WERI-Rb-1 (cell line): Measurements from ENCODE around the gene CD101.

Experiments
- DNase-seq: peaks from one replicate; pipeline ENCODE4 v3.0.0-alpha.2; 2020
- H3K27ac ChIP-seq: fragments of 250-450 bp; sonication (Bioruptor Pico); 2 replicates; pipeline ENCODE4 v1.5.1; 2020; ENCODE audit warnings: mild to moderate bottlenecking, moderate library complexity
- H3K27me3 ChIP-seq: fragments of 250-450 bp; sonication (Bioruptor Pico); 2 replicates; pipeline ENCODE4 v1.5.1; 2021; ENCODE audit warnings: mild to moderate bottlenecking, low read depth, moderate library complexity; ENCODE audit not compliant: insufficient read depth, severe bottlenecking
- H3K36me3 ChIP-seq: fragments of 250-450 bp; sonication (Bioruptor Pico); 2 replicates; pipeline ENCODE4 v1.5.1; 2020; ENCODE audit warnings: mild to moderate bottlenecking, moderate library complexity
- H3K4me3 ChIP-seq: 2 replicates; pipeline ENCODE4 v1.5.1; 2011; ENCODE audit warnings: low read depth, mild to moderate bottlenecking, control low read depth, low read length
- H3K9me3 ChIP-seq: fragments of 250-450 bp; sonication (Bioruptor Pico); 2 replicates; pipeline ENCODE4 v1.5.1; 2021; ENCODE audit warnings: mild to moderate bottlenecking, moderate library complexity; ENCODE audit not compliant: severe bottlenecking
- CTCF ChIP-seq: IDR thresholded peaks from 2 replicates; pipeline ENCODE4 v1.5.1; 2011; ENCODE audit warnings: low read depth, mild to moderate bottlenecking, control low read depth, inconsistent platforms, low read length

Gene CD101

DNA sequence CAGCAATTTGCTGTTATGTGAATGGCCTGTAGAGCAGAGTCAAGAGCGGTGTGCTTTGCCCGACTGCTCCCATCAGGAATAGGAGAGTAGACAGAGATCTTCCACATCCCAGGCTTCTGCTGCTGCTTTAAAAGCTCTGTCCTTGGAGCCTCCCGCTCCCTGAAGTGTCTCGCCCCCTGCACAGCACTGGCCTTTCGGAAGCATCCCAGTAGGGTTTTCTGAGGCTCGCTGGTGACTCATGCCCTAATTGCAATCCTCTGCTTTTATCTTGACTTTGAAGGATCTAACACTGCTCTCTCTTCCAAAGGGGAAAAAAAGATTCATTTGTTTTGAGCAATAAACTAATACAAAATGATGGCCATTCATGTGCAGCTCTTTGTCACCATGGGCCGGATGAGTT, 13.3 kb upstream of the CD101 start:
- H3K36me3 ChIP-seq: 0 out of 2 replicates have a peak, but pooled peaks cover 2% of the 10 kb centered on the region
- no peak for DNase-seq
- H3K27me3 ChIP-seq: no peaks in the 10 kb centered on the region
- no peak for TF ChIP-seq CTCF
- H3K4me3 ChIP-seq: no peak overlapping the region
- H3K9me3 ChIP-seq: no peaks in the 10 kb centered on the region
- no peak overlapping the region for H3K27ac ChIP-seq

GRCh38 chr1:116988908-116989307, 12.7 kb upstream of the CD101 start:
- Histone ChIP-seq H3K27ac (no peak overlapping the region), H3K27me3 (no peaks in the 10 kb centered on the region), H3K36me3 (0 out of 2 replicates have a peak, but pooled peaks cover 2% of the 10 kb centered on the region), H3K9me3 (no peaks in the 10 kb centered on the region), H3K4me3 (no peak overlapping the region)
- DNase-seq: no peak
- TF ChIP-seq CTCF: no peak

DNA sequence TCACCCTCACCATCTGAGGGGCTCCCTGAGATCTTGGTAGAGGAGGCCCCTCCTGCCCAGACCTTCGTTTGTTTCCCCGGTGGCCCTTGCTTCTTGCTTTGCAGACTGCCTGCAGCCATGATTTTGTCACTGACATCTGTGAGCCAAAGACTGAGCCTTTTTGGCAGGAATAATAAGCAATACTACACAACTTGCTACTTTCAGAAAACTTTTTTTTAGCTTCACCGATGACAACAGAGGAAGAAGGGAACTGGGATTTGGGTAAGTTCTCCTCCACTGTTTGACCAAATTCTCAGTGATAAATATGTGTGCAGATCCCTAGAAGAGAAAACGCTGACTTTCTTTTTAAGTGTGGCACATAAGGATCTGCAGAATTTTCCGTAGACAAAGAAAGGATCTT, 11.7 kb upstream of the CD101 start:
- no peaks in the 10 kb centered on the region for H3K27me3 ChIP-seq
- DNase-seq: no peak
- 0 out of 2 replicates have a peak, but pooled peaks cover 2% of the 10 kb centered on the region for H3K36me3 ChIP-seq
- no peaks in the 10 kb centered on the region for H3K9me3 ChIP-seq
- H3K27ac ChIP-seq: no peak overlapping the region
- TF ChIP-seq CTCF: no peak
- H3K4me3 ChIP-seq: no peak overlapping the region

GRCh38 chr1:116990612-116991151, 10.9 kb upstream of the CD101 start:
- no peak for DNase-seq
- no peak overlapping the region for H3K27ac ChIP-seq
- no peak for TF ChIP-seq CTCF

GRCh38 chr1:116991171-116991845, 10.3 kb upstream of the CD101 start:
- TF ChIP-seq CTCF: no peak
- DNase-seq: no peak
- H3K27ac ChIP-seq: no peak overlapping the region
- no peaks in the 10 kb centered on the region for H3K27me3 ChIP-seq
- H3K9me3 ChIP-seq: no peaks in the 10 kb centered on the region
- no peaks in the 10 kb centered on the region for H3K36me3 ChIP-seq
- no peak overlapping the region for H3K4me3 ChIP-seq

More at GRCh38 chr1:116990612-116991151, 10.9 kb upstream of the CD101 start:
- Histone ChIP-seq H3K36me3 (no peaks in the 10 kb centered on the region), H3K4me3 (no peak overlapping the region), H3K9me3 (no peaks in the 10 kb centered on the region), H3K27me3 (no peaks in the 10 kb centered on the region)
